Loucy (cell line): Measurements from ENCODE around the gene GTSF1L.

Experiments
- H2AFZ ChIP-seq: fragments of 200-600 bp; sonication (generic); 2 replicates; pipeline ENCODE4 v1.6.0; 2016; ENCODE audit warnings: antibody characterized with exemption, mild to moderate bottlenecking, low read length, moderate library complexity
- H3F3A ChIP-seq: fragments of 200-600 bp; 2 replicates; pipeline ENCODE4 v1.6.0; 2016; ENCODE audit warnings: antibody characterized with exemption, low read depth, mild to moderate bottlenecking
- H3K27me3 ChIP-seq: fragments of 200-600 bp; sonication (generic); 2 replicates; pipeline ENCODE4 v1.6.1; 2014; ENCODE audit warnings: low read length, mild to moderate bottlenecking; ENCODE audit not compliant: insufficient read depth, poor library complexity, severe bottlenecking
- H3K36me3 ChIP-seq: fragments of 200-600 bp; sonication (generic); 2 replicates; pipeline ENCODE4 v1.6.1; 2016; ENCODE audit warnings: low read length; ENCODE audit not compliant: insufficient read depth
- H3K4me1 ChIP-seq: fragments of 200-600 bp; sonication (generic); 2 replicates; pipeline ENCODE4 v1.5.1; 2014; ENCODE audit warnings: low read length, mild to moderate bottlenecking; ENCODE audit not compliant: insufficient read depth, poor library complexity, severe bottlenecking
- H3K4me2 ChIP-seq: fragments of 200-600 bp; sonication (generic); 2 replicates; pipeline ENCODE4 v1.6.0; 2014; ENCODE audit warnings: antibody characterized with exemption, low read length, low read depth, mild to moderate bottlenecking; ENCODE audit not compliant: poor library complexity, severe bottlenecking
- H3K4me3 ChIP-seq: fragments of 200-600 bp; sonication (generic); 2 replicates; pipeline ENCODE4 v1.5.1; 2014; ENCODE audit warnings: low read length, mild to moderate bottlenecking, mixed read lengths; ENCODE audit not compliant: poor library complexity, severe bottlenecking
- H3K79me2 ChIP-seq: fragments of 200-600 bp; sonication (generic); 2 replicates; pipeline ENCODE4 v1.6.1; 2014; ENCODE audit warnings: low read length; ENCODE audit not compliant: insufficient read depth
- H3K9ac ChIP-seq: fragments of 200-600 bp; sonication (generic); 2 replicates; pipeline ENCODE4 v1.6.0; 2014; ENCODE audit warnings: mild to moderate bottlenecking, low read depth, low read length, moderate library complexity; ENCODE audit not compliant: poor library complexity, severe bottlenecking
- H3K9me2 ChIP-seq: fragments of 200-600 bp; sonication (generic); replicated peaks from 2 replicates; pipeline ENCODE4 v1.6.1; 2016; ENCODE audit warnings: low read depth, low read length, mixed read lengths
- H3K9me3 ChIP-seq: fragments of 200-600 bp; sonication (generic); 2 replicates; pipeline ENCODE4 v1.6.1; 2014; ENCODE audit warnings: mild to moderate bottlenecking, antibody characterized with exemption, low read length, low read depth; ENCODE audit not compliant: insufficient read depth
- H4K20me1 ChIP-seq: fragments of 200-600 bp; sonication (generic); 2 replicates; pipeline ENCODE4 v1.6.0; 2014; ENCODE audit warnings: antibody characterized with exemption, low read length, mild to moderate bottlenecking; ENCODE audit not compliant: insufficient read depth, poor library complexity, severe bottlenecking
- CTCF ChIP-seq: fragments of 200-600 bp; sonication (generic); conservative IDR thresholded peaks from 2 replicates; pipeline ENCODE4 v1.5.1; 2014; ENCODE audit warnings: mild to moderate bottlenecking, antibody characterized with exemption, low read length
- EZH2phosphoT487 ChIP-seq: fragments of 200-600 bp; IDR thresholded peaks from 2 replicates; pipeline ENCODE4 v1.6.1; 2018; ENCODE audit warnings: antibody characterized with exemption, mild to moderate bottlenecking, moderate library complexity, borderline replicate concordance

The GTSF1L gene

GRCh38 chr20:43715044-43715443 is 11.8 kb downstream of the GTSF1L start:
- no peaks in the 10 kb centered on the region for H3K79me2 ChIP-seq
- H3F3A ChIP-seq = no peaks in the 10 kb centered on the region
- H3K4me1 ChIP-seq = no peaks in the 10 kb centered on the region
- H4K20me1 ChIP-seq = no peaks in the 10 kb centered on the region
- H3K36me3 ChIP-seq = peaks cover 60% of the 10 kb centered on the region; the same call in 1 of the 2 replicates
- no peak overlapping the region for H3K4me2 ChIP-seq
- H2AFZ ChIP-seq = no peak overlapping the region
- TF ChIP-seq CTCF (no peak), EZH2phosphoT487 (no peak)
- no peak overlapping the region for H3K4me3 ChIP-seq
- H3K27me3 ChIP-seq = no peaks in the 10 kb centered on the region
- no peaks in the 10 kb centered on the region for H3K9me2 ChIP-seq
- H3K9me3 ChIP-seq = no peaks in the 10 kb centered on the region
- no peak overlapping the region for H3K9ac ChIP-seq

GRCh38 chr20:43711098-43711654 is 15.6 kb downstream of the GTSF1L start:
- Histone ChIP-seq H3K9me2 (no peaks in the 10 kb centered on the region), H3K79me2 (no peaks in the 10 kb centered on the region), H3F3A (no peaks in the 10 kb centered on the region), H2AFZ (no peak overlapping the region), H3K4me1 (no peaks in the 10 kb centered on the region), H3K9ac (no peak overlapping the region), H3K36me3 (peaks cover 91% of the 10 kb centered on the region; the same call in 1 of the 2 replicates), H3K4me3 (no peak overlapping the region), H3K4me2 (no peak overlapping the region), H3K27me3 (no peaks in the 10 kb centered on the region), H4K20me1 (no peaks in the 10 kb centered on the region), H3K9me3 (no peaks in the 10 kb centered on the region)
- TF ChIP-seq EZH2phosphoT487 (no peak), CTCF (no peak)

DNA sequence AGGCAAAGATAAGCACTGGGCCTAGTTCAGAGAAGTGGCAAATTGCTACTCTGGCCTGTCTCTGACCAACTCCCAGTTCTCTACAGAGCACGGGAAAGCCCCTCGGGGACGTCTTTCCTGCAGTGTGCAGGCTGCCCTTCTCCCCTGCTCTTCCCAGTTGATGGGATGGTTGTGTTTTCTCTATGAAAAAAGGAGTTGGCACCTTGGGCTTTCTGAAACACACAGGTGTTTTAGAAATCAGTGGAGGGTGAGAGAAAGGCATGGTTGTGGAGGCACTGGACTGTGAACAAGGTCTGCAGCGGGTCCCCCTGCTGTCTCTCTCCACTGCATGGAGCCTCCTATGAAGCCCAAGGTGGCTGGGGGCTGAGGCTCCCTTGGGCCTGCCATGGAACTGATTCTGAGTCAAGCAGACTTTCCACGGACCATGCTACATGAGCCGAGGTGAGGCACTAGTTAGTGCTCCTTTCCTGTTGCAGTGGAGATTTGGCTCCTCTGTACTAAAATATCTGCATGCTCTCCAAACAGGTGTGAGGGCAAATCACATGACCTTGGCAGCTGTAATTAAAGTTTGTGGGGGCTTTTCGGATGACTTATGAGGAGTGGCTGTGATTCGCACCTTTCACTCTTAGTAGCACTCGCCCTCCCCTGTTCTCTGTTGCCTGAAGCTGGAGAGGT is 16.3 kb downstream of the GTSF1L start:
- H3K9me3 ChIP-seq = no peaks in the 10 kb centered on the region
- H2AFZ ChIP-seq = no peak overlapping the region
- no peak overlapping the region for H3K4me3 ChIP-seq
- no peaks in the 10 kb centered on the region for H3K79me2 ChIP-seq
- H3K4me1 ChIP-seq = no peaks in the 10 kb centered on the region
- H4K20me1 ChIP-seq = no peaks in the 10 kb centered on the region
- peaks cover 88% of the 10 kb centered on the region; the same call in 1 of the 2 replicates for H3K36me3 ChIP-seq
- H3K9me2 ChIP-seq = no peaks in the 10 kb centered on the region
- no peak for TF ChIP-seq CTCF
- TF ChIP-seq EZH2phosphoT487 = no peak
- no peak overlapping the region for H3K9ac ChIP-seq
- no peak overlapping the region for H3K4me2 ChIP-seq
- no peaks in the 10 kb centered on the region for H3K27me3 ChIP-seq
- H3F3A ChIP-seq = no peaks in the 10 kb centered on the region
